DND-41 (cell line): ENCODE results near the gene SRGAP2C.
"Not testable (repeated sequence)": the region's sequence is repeated elsewhere in the genome, so short reads cannot be mapped to it uniquely, and the experiment has no call there.

Experiments
- ATAC-seq: fragments of 200-7000 bp; cut with Tn5 transposase; 3 replicates; pipeline ENCODE4 v1.9.1; 2021; ENCODE audit warnings: low read depth; ENCODE audit not compliant: insufficient read depth
- DNase-seq: peaks from one replicate; pipeline ENCODE4 v3.0.0-alpha.2; 2020
- H2AFZ ChIP-seq: 2 replicates; pipeline ENCODE4 v1.6.0; 2012; ENCODE audit warnings: low read depth, low read length
- H3K27ac ChIP-seq: 2 replicates; pipeline ENCODE4 v1.5.1; 2012; ENCODE audit warnings: low read length, inconsistent platforms
- H3K27me3 ChIP-seq: fragments of 200-600 bp; sonication (generic); 2 replicates; pipeline ENCODE4 v1.6.0; 2012; ENCODE audit warnings: low read length, mild to moderate bottlenecking, inconsistent platforms; ENCODE audit not compliant: insufficient read depth, poor library complexity
- H3K36me3 ChIP-seq: 2 replicates; pipeline ENCODE4 v1.5.1; 2012; ENCODE audit warnings: low read length, inconsistent platforms; ENCODE audit not compliant: insufficient read depth
- H3K4me1 ChIP-seq: 2 replicates; pipeline ENCODE4 v1.5.1; 2012; ENCODE audit warnings: mild to moderate bottlenecking, low read length; ENCODE audit not compliant: insufficient read depth
- H3K4me2 ChIP-seq: 2 replicates; pipeline ENCODE4 v1.6.0; 2012; ENCODE audit warnings: mild to moderate bottlenecking, moderate library complexity, low read length, inconsistent platforms; ENCODE audit not compliant: insufficient read depth
- H3K4me3 ChIP-seq, 2 experiments: fragments of 200-600 bp in 1 of 2; shearing (Covaris generic) in 1 of 2; 2 replicates each; pipeline ENCODE4 v1.5.1; 2012 to 2016; ENCODE audit warnings: inconsistent platforms in 2 of 2, low read length in 2 of 2, mild to moderate bottlenecking in 2 of 2, low read depth in 1 of 2, moderate library complexity in 1 of 2
- H3K79me2 ChIP-seq: 2 replicates; pipeline ENCODE4 v1.6.0; 2012; ENCODE audit warnings: low read length, inconsistent platforms; ENCODE audit not compliant: insufficient read depth
- H3K9ac ChIP-seq: 2 replicates; pipeline ENCODE4 v1.6.0; 2012; ENCODE audit warnings: low read depth, mild to moderate bottlenecking, inconsistent platforms, low read length, moderate library complexity
- H3K9me3 ChIP-seq: 2 replicates; pipeline ENCODE4 v1.5.1; 2012; ENCODE audit warnings: low read length, moderate library complexity, mild to moderate bottlenecking, inconsistent platforms; ENCODE audit not compliant: insufficient read depth, severe bottlenecking
- H4K20me1 ChIP-seq: 2 replicates; pipeline ENCODE4 v1.6.0; 2012; ENCODE audit warnings: low read length; ENCODE audit not compliant: insufficient read depth
- EZH2 ChIP-seq: IDR thresholded peaks from 3 replicates; pipeline ENCODE4 v1.6.1; 2012; ENCODE audit warnings: borderline replicate concordance, low read depth, mild to moderate bottlenecking, moderate library complexity, low read length, inconsistent platforms; ENCODE audit not compliant: severe bottlenecking

Gene SRGAP2C

GRCh38 chr1:121396335-121397081 lies 211.7 kb downstream of the SRGAP2C start:
- H4K20me1 ChIP-seq, H3K4me1 ChIP-seq, H3K36me3 ChIP-seq, H3K79me2 ChIP-seq, H2AFZ ChIP-seq, H3K9me3 ChIP-seq, H3K27ac ChIP-seq: not testable (repeated sequence)
- TF ChIP-seq EZH2 = peak; percentile 98
- H3K9ac ChIP-seq = peak overlapping the region; percentile 34; the same call in 1 of the 2 replicates
- DNase-seq (peak; percentile 67), ATAC-seq (peak; percentile 65)
- peak overlapping the region; percentile 81 for H3K4me2 ChIP-seq
- H3K4me3 ChIP-seq = peak overlapping the region; percentile 21 to 58; a peak in 3 of 4 replicates
- H3K27me3 ChIP-seq = peaks cover 17% of the 10 kb centered on the region

DNA sequence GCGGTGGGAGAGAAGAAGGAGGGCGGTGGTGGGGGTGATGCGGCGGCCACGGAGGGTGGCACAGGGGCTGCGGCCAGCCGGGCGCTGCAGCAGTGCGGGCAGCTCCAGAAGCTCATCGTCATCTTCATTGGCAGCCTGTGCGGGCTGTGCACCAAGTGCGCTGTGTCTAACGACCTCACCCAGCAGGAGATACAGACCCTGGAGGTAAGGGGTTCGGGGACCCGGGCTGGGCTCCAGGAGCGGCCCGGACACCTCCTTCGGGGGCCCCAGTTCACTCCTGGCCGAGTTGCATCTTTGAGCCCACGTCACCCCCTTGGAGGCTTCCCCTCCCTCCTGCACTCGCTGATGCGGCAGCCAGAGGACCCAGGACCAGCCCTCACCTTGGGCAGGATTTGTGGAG lies 212.3 kb downstream of the SRGAP2C start:
- H3K36me3 ChIP-seq, H3K79me2 ChIP-seq, ATAC-seq, H3K9me3 ChIP-seq, DNase-seq, H4K20me1 ChIP-seq, H2AFZ ChIP-seq, H3K27ac ChIP-seq, H3K4me1 ChIP-seq: not testable (repeated sequence)
- peak overlapping the region; percentile 34; the same call in 1 of the 2 replicates for H3K9ac ChIP-seq
- peak overlapping the region; percentile 81 for H3K4me2 ChIP-seq
- H3K4me3 ChIP-seq = peak overlapping the region in 1 of 2 experiments; percentile 58; a peak in 2 of 4 replicates
- H3K27me3 ChIP-seq = peaks cover 17% of the 10 kb centered on the region

GRCh38 chr1:121399193-121399592 lies 214.4 kb downstream of the SRGAP2C start:
- H3K4me3 ChIP-seq, ATAC-seq, H2AFZ ChIP-seq, H3K9me3 ChIP-seq, H4K20me1 ChIP-seq, H3K36me3 ChIP-seq, DNase-seq, H3K27ac ChIP-seq, H3K4me1 ChIP-seq, H3K79me2 ChIP-seq, H3K4me2 ChIP-seq, H3K9ac ChIP-seq: not testable (repeated sequence)
- peaks cover 17% of the 10 kb centered on the region for H3K27me3 ChIP-seq

DNA sequence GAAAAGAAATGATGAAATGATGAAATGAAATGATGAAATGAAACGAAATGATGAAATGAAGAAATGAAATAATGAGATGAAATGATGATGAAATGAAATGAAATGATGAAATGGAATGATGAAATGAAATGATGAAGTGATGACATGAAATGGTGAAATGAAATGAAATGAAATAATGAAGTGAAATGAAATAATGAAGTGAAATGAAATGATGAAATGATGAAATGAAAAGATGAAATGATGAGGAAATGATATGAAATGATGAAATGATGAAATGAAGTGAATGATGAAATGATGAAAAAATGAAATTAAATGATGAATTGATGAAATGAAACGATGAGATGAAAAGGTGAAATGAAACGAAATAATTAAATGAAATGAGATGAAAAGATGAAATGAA lies 215.3 kb downstream of the SRGAP2C start:
- H4K20me1 ChIP-seq, H3K9ac ChIP-seq, DNase-seq, H3K36me3 ChIP-seq, H3K27ac ChIP-seq, H3K4me3 ChIP-seq, ATAC-seq, H3K79me2 ChIP-seq, H3K4me1 ChIP-seq, H3K4me2 ChIP-seq, H2AFZ ChIP-seq, H3K9me3 ChIP-seq: not testable (repeated sequence)
- peaks cover 17% of the 10 kb centered on the region for H3K27me3 ChIP-seq

GRCh38 chr1:121400541-121401310 lies 216.0 kb downstream of the SRGAP2C start:
- H3K79me2 ChIP-seq, H3K27ac ChIP-seq, DNase-seq, H3K4me1 ChIP-seq, H3K36me3 ChIP-seq, H2AFZ ChIP-seq, H3K4me2 ChIP-seq, ATAC-seq, H3K9me3 ChIP-seq, H3K4me3 ChIP-seq, H3K9ac ChIP-seq, H4K20me1 ChIP-seq: not testable (repeated sequence)
- peaks cover 15% of the 10 kb centered on the region for H3K27me3 ChIP-seq

GRCh38 chr1:121401375-121401955 lies 216.7 kb downstream of the SRGAP2C start:
- H3K9ac ChIP-seq, H3K27ac ChIP-seq, DNase-seq, H4K20me1 ChIP-seq, H3K4me2 ChIP-seq, H3K9me3 ChIP-seq, H3K27me3 ChIP-seq, H3K4me1 ChIP-seq, H3K4me3 ChIP-seq, H2AFZ ChIP-seq, H3K79me2 ChIP-seq, H3K36me3 ChIP-seq, ATAC-seq: not testable (repeated sequence)

- H3K36me3 ChIP-seq, H2AFZ ChIP-seq, H3K4me1 ChIP-seq, ATAC-seq, H3K9ac ChIP-seq, H3K4me3 ChIP-seq, H3K27me3 ChIP-seq, H3K4me2 ChIP-seq, H4K20me1 ChIP-seq, H3K79me2 ChIP-seq, H3K27ac ChIP-seq, DNase-seq, H3K9me3 ChIP-seq: not testable (repeated sequence)
Observed at GRCh38 chr1:121403254-121403653, 218.5 kb downstream of the SRGAP2C start.
